OCI-LY3 (cell line): ENCODE data around the gene ATP10D.
"Not testable (repeated sequence)": the region's sequence is repeated elsewhere in the genome, so short reads cannot be mapped to it uniquely, and the experiment has no call there.

Experiments
- CTCF ChIP-seq: fragments of 200-600, 300-600 bp; sonication (generic); IDR thresholded peaks from 2 replicates; pipeline ENCODE4 v1.5.1; 2014; ENCODE audit warnings: antibody characterized with exemption, low read length, low read depth
- EZH2phosphoT487 ChIP-seq: fragments of 200-600 bp; shearing (Covaris generic); IDR thresholded peaks from 2 replicates; pipeline ENCODE4 v1.6.1; 2018; ENCODE audit warnings: antibody characterized with exemption, mixed run types, low read depth

DNA sequence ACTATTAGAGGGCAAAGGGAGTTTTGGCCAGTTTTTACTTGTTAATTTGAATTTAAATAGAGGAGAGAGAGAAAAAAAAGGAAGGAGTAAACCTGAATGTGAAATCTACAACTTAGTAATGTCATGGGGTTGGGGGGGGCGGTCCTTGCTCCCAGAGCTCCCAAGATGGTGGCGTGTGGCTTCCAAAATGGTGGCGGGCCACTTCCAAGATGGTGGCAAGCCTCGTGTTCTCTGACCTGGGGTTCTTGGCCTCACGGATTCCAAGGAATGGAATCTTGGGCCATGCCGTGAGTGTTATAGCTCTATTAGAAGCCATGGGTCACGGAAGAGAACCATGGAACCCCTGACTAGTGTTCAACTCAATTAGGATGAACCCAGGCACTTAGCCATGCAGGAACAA lies 65.3 kb downstream of the ATP10D start:
- not testable (repeated sequence) for TF ChIP-seq CTCF, EZH2phosphoT487
